SJSA1 (cell line): ENCODE results near the gene TCF7L2. TPM values are rescaled to one million over a fixed set of nuclear protein-coding genes. Genes with fewer than 3 reads are reported as not detected.
A peak's percentile ranks its signal among the peaks of the same experiment; 100 is the strongest.

ENCODE experiments used
- DNase-seq, 2 experiments: peaks; one replicate each; pipeline ENCODE4 v3.0.0-alpha.2; 2015 to 2020; ENCODE audit warnings: low spot score in 2 of 2, low read depth in 1 of 2
- H3K27ac ChIP-seq: fragments of 250-450 bp; sonication (Bioruptor Pico); 2 replicates; pipeline ENCODE4 v1.5.1; 2020; ENCODE audit warnings: mild to moderate bottlenecking, moderate library complexity
- H3K27me3 ChIP-seq: fragments of 250-450 bp; sonication (Bioruptor Pico); replicated peaks from 2 replicates; pipeline ENCODE4 v1.5.1; 2020; ENCODE audit warnings: mild to moderate bottlenecking, moderate library complexity
- H3K36me3 ChIP-seq: fragments of 250-450 bp; sonication (Bioruptor Pico); 2 replicates; pipeline ENCODE4 v1.5.1; 2020; ENCODE audit warnings: mild to moderate bottlenecking
- H3K4me1 ChIP-seq: fragments of 250-450 bp; sonication (Bioruptor Pico); replicated peaks from 2 replicates; pipeline ENCODE4 v1.6.1; 2021; ENCODE audit warnings: mild to moderate bottlenecking
- H3K4me3 ChIP-seq: fragments of 250-450 bp; sonication (Bioruptor Pico); 2 replicates; pipeline ENCODE4 v1.5.1; 2020; ENCODE audit warnings: mild to moderate bottlenecking
- H3K9me3 ChIP-seq: fragments of 250-450 bp; sonication (Bioruptor Pico); replicated peaks from 2 replicates; pipeline ENCODE4 v1.5.1; 2020; ENCODE audit warnings: mild to moderate bottlenecking
- total RNA-seq: library from RNA; depleted of rRNA; stranded (reverse); fragments of >200 nt; shearing (Covaris generic); gene quantifications from 2 replicates; pipeline ENCODE4 v1.2.3, GENCODE V29; 2014

TCF7L2 gene
- total RNA-seq, 1 experiment from 2014 or later = 4.4 TPM

DNA sequence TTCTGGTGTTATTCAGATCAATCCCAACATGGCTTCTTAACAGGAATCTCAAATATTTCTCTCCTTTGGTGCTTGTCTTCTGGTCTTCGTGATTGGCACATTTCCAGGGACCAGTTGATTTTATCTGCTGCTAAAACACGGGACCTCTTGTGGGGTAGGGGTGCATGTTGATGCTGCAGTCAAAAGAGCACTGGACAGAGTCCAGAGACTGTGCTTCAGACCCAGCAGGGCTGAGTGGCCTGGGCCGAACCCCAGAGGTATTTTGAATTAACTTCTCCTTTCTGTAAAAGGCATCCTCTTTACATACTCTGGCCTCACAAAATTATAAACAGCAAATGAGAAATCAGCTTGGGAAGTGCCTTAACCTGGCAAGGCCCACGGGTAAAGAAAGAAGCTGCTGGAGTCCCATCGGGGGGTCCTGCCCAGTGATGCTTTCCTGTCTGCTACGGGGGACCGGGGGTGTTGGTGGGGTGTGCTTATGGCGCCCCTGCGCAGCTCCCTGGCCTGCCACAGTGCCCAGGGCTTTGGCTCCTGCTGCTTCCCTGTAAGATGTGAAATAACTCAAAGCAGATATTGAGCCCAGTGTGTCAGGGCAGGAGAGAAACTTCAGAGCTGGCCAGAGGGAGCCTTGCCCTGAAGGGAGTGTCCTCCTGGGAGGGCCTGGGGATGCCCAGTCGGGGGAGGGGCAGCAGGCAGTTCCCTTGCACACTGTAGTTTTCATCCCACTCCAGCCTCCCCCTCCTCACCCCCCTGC, 230.5 kb downstream of the TCF7L2 start:
- DNase-seq = no peak
- Histone ChIP-seq H3K4me1 (no peaks in the 10 kb centered on the region), H3K27ac (no peak overlapping the region), H3K27me3 (no peaks in the 10 kb centered on the region), H3K9me3 (no peaks in the 10 kb centered on the region), H3K4me3 (no peak overlapping the region), H3K36me3 (no peaks in the 10 kb centered on the region)

DNA sequence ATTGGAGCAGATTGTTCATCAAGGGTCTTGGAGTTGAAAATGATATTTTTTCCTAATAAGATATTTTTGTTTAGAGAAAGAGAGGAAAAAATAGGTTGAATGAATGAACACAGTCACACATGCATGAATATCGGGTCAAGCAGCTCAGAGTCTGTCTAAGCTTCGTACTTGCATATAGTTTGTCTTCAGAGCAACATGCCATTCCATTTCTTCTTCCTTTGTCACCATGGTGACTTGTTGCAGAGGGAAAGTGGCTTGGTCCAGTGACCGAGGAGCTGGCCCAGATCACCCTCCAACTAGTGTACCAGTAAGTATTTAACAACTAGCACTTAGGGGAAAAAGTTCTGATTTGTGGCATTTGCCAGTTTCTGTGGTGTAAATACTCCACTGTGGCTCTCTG, 232.1 kb downstream of the TCF7L2 start:
- Histone ChIP-seq H3K27ac (no peak overlapping the region), H3K9me3 (no peaks in the 10 kb centered on the region), H3K36me3 (no peaks in the 10 kb centered on the region), H3K4me1 (peaks cover 13% of the 10 kb centered on the region), H3K27me3 (no peaks in the 10 kb centered on the region), H3K4me3 (no peak overlapping the region)
- DNase-seq = no peak

DNA sequence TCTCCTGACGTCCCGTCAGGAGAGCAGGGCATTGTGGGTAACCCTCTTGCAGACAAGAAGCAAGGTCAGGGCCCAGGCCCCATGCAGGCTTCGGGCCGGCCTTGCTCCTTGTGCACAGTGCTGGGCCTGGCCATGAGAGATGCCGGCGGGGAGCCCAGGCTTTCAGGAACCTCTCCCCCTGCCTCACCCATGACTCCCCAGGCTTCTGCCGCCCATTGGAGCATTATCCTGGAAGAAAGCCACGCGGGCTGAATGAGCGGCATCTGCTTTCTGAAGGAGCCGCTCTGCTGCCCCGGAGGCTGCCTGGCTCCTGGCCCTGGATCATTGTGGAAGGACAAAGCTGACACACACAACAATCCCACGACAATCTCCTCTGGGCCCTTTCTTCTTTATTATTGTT, 233.5 kb downstream of the TCF7L2 start:
- no peaks in the 10 kb centered on the region for H3K27me3 ChIP-seq
- no peaks in the 10 kb centered on the region for H3K9me3 ChIP-seq
- H3K36me3 ChIP-seq = no peaks in the 10 kb centered on the region
- no peak overlapping the region for H3K4me3 ChIP-seq
- H3K4me1 ChIP-seq = peaks cover 18% of the 10 kb centered on the region
- no peak overlapping the region for H3K27ac ChIP-seq
- no peak for DNase-seq

DNA sequence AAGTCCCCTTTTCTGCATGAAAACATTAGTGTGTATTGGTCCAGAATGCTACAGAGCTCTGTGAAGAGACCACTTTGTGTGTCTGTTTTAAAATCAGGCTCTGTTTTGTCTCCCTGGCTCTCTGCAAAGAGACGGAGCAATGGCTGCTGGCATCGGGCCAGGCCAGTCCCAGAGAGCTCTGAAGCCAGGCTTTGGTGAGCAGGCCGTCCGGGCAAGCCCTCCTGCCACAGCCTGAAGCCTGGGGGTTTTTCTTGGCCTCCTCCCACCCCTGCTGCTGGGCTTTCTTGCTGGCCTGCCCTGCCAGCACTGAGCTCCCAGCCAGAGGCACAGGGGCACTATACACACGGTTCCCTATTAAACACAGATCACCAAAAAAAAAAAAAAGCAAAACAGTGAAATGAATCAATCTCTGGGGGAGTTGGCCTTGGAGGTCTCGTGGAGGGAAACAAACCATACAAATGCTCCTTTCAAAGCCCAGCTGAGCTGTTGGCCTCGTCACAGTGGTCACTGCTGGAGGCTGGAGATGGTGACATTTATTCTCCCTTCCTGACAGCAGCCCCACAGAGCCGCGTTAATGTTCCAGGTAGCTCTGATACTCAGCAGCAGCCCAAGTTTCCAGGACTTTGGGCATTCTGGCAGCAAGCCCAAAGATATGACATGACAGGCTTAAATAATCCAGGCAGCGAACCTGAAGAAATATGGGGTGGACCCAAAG, 237.2 kb downstream of the TCF7L2 start:
- H3K27ac ChIP-seq = peak overlapping the region; percentile 6; the same call in 1 of the 2 replicates
- DNase-seq = peak; percentile 39 to 65

DNA sequence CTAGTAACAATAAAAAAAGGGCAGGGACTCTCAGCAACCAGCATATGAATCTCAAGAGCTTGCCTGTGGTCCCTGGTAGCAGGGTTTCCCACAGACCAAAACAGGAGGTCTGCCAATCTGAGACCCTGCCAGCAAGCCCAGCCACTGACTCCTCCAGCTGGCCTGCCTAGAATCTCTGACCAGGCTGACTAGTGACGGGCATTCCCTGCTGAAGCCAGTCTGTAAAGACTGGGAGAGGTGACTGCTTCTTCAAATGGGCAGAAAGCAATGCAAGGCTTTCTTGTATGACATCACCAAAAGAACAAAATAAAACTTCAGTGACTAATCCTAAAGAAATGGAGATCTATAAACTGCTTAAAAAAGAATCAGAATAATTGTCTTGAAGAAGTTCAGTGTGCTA, 249.4 kb downstream of the TCF7L2 start:
- H3K27ac ChIP-seq = peak overlapping the region; percentile 77
- H3K27me3 ChIP-seq = no peaks in the 10 kb centered on the region
- H3K36me3 ChIP-seq = no peaks in the 10 kb centered on the region
- peak; percentile 75 to 84 for DNase-seq
- no peaks in the 10 kb centered on the region; the same call in 1 of the 2 replicates for H3K9me3 ChIP-seq
- peaks cover 17% of the 10 kb centered on the region for H3K4me1 ChIP-seq
- H3K4me3 ChIP-seq = no peak overlapping the region

More for the DNA sequence above, 237.2 kb downstream of the TCF7L2 start:
- H3K36me3 ChIP-seq = no peaks in the 10 kb centered on the region
- no peak overlapping the region for H3K4me3 ChIP-seq
- peaks cover 18% of the 10 kb centered on the region for H3K4me1 ChIP-seq
- no peaks in the 10 kb centered on the region for H3K27me3 ChIP-seq
- no peaks in the 10 kb centered on the region for H3K9me3 ChIP-seq

DNA sequence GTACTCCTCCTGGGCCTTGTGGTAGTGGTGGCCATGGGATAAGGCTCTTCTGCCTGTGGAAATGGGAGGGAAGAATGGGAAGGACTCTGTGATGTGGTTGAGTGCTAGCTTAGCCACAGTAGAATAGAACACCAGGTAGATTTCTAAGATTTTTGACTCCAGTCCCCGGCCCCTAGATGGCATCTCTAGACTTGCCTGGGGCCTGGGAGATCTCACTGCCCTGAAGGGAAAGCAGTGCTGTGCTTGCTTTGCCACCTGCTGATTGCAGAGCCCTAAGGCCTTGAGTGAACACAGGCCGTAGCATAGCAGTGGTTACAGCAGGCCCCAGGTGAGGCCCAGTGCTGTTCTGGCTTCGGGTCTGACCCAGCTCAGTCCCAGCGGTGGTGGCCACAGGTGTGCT, 252.0 kb downstream of the TCF7L2 start:
- no peak overlapping the region for H3K4me3 ChIP-seq
- H3K27ac ChIP-seq = no peak overlapping the region
- H3K9me3 ChIP-seq = no peaks in the 10 kb centered on the region; the same call in 1 of the 2 replicates
- peaks cover 17% of the 10 kb centered on the region for H3K4me1 ChIP-seq
- no peaks in the 10 kb centered on the region for H3K27me3 ChIP-seq
- H3K36me3 ChIP-seq = no peaks in the 10 kb centered on the region
- no peak for DNase-seq

DNA sequence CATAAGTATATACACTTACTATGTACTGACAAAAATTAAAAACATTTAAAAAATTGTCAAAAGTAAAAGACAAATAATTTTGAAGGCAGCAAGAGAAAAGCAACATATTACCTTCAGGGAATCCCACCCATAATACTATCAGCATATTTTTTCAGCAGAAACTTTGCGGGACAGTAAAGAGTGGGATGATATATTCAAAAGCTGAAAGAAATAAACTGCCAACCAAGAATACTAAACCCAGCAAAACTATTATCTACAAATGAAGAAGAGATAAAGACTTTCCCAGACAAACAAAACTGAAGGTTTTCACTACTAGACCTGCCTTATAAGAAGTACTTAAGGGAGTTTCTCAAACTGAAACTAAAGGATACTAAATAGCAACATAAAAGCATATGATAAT, 257.9 kb downstream of the TCF7L2 start:
- H3K36me3 ChIP-seq = no peaks in the 10 kb centered on the region
- no peak overlapping the region for H3K27ac ChIP-seq
- H3K27me3 ChIP-seq = no peaks in the 10 kb centered on the region
- H3K4me3 ChIP-seq = no peak overlapping the region
- DNase-seq = no peak
- H3K4me1 ChIP-seq = no peaks in the 10 kb centered on the region
- H3K9me3 ChIP-seq = no peaks in the 10 kb centered on the region

DNA sequence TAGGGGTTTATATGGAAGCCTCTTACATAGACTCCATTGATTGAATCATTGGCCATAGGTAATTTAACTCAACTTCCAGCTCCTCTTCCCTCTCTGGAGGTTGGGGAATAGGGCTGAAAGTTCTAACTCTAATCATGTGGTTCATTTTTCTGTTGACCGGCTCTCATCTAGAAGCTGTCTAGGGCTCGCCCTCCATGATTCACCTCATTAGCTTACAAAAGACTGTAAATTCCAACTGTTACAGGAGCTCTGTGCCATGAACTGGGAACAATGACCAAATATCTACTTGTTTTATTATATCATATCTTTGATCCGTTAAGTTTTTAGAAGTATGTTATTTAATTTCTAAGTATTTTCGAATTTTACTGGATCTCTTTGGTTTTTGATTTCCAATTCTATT, 263.0 kb downstream of the TCF7L2 start:
- no peak for DNase-seq
- H3K4me3 ChIP-seq = no peak overlapping the region
- no peaks in the 10 kb centered on the region for H3K36me3 ChIP-seq
- H3K4me1 ChIP-seq = peaks cover under 1% of the 10 kb centered on the region
- H3K27me3 ChIP-seq = no peaks in the 10 kb centered on the region
- H3K9me3 ChIP-seq = no peaks in the 10 kb centered on the region
- H3K27ac ChIP-seq = no peak overlapping the region

DNA sequence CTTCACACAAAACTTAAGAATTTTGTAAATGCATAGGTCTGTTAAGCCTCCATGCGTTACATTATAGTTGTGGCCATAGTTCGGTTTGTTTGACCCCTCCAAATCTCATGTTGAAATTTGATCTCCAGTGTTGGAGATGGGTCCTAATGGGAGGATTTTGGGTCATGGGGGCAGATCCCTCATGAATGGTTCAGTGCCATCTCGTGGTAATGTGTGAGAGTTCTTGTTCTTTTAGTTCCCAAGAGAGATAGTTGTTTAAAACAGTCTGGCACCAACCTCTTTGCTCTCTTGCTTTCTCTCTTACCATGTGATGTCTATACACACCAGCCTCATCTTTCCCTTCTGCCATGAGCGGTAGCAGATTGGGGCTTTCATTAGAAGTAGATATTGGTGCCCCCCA, 264.3 kb downstream of the TCF7L2 start:
- Histone ChIP-seq H3K4me1 (peaks cover 14% of the 10 kb centered on the region), H3K9me3 (no peaks in the 10 kb centered on the region), H3K36me3 (no peaks in the 10 kb centered on the region), H3K27me3 (no peaks in the 10 kb centered on the region), H3K27ac (no peak overlapping the region), H3K4me3 (no peak overlapping the region)
- no peak for DNase-seq

DNA sequence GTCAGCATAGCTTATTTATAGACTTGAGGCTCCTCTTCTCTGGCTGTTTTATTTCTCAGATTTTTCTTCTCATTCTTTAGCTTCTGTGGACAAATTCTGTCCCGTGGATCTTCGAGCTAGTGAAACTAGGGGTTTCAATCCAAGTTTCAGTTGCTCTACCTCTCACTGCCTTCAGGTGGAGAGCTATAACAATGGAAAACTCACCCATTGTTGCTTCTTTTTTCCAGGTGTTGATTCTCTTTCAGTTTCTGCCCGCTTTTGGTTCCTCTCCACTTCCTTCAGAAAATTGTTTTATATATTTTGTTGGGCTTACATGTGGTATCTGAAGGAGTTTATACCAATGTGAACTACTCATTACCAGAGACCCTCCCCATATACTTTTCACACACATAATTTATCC, 266.1 kb downstream of the TCF7L2 start:
- no peaks in the 10 kb centered on the region for H3K9me3 ChIP-seq
- no peak for DNase-seq

More for the DNA sequence above, 266.1 kb downstream of the TCF7L2 start:
- no peaks in the 10 kb centered on the region for H3K27me3 ChIP-seq
- H3K36me3 ChIP-seq = no peaks in the 10 kb centered on the region
- H3K4me1 ChIP-seq = peaks cover 31% of the 10 kb centered on the region
- H3K4me3 ChIP-seq = no peak overlapping the region
- H3K27ac ChIP-seq = no peak overlapping the region
